Kidney (tissue), 14 donors: ENCODE results near the gene MANBA. TPM values are rescaled to one million over a fixed set of nuclear protein-coding genes. Genes with fewer than 3 reads are reported as not detected.

Source experiments
- DNase-seq, 5 donors: peaks; one replicate each; pipeline ENCODE4 v3.0.0-alpha.2; 2013 to 2020
- FAIRE-seq: peaks from 2 replicates; lab custom pipeline; 2012; peaks lifted over from hg19 to GRCh38; lab: Jason Lieb, UNC
- H3K27ac ChIP-seq, 2 donors: one replicate each; pipeline ENCODE4 v1.7.0; 2013; ENCODE audit warnings: low read depth in 2 of 2, low read length in 2 of 2, inconsistent platforms in 1 of 2
- H3K27me3 ChIP-seq: one replicate; pipeline ENCODE4 v1.7.1; 2013; ENCODE audit warnings: low read length, inconsistent platforms; ENCODE audit not compliant: control insufficient read depth, insufficient read depth
- H3K36me3 ChIP-seq, 3 donors: one replicate each; pipeline versions ENCODE4 v1.7.0 to v1.7.1; 2013; ENCODE audit warnings: low read length in 3 of 3, control low read depth in 1 of 3, inconsistent platforms in 1 of 3; ENCODE audit not compliant: insufficient read depth in 3 of 3, control insufficient read depth in 2 of 3
- H3K4me1 ChIP-seq, 3 donors: one replicate each; pipeline versions ENCODE4 v1.7.0 to v1.7.1; 2013; ENCODE audit warnings: low read length in 3 of 3, inconsistent platforms in 1 of 3, low read depth in 1 of 3; ENCODE audit not compliant: control insufficient read depth in 2 of 3, insufficient read depth in 2 of 3
- H3K4me3 ChIP-seq, 3 donors: one replicate each; pipeline versions ENCODE4 v1.7.0 to v1.8.1; 2013; ENCODE audit warnings: low read length in 3 of 3, control low read depth in 1 of 3, inconsistent platforms in 1 of 3
- H3K9ac ChIP-seq, 3 donors: one replicate each; pipeline versions ENCODE4 v1.7.0 to v1.7.1; 2013; ENCODE audit warnings: low read length in 3 of 3, control low read depth in 1 of 3, inconsistent platforms in 1 of 3
- H3K9me3 ChIP-seq, 3 donors: one replicate each; pipeline versions ENCODE4 v1.7.0 to v1.7.1; 2013; ENCODE audit warnings: low read length in 3 of 3, control low read depth in 1 of 3, inconsistent platforms in 1 of 3; ENCODE audit not compliant: control insufficient read depth in 2 of 3, insufficient read depth in 1 of 3
- CTCF ChIP-seq: IDR thresholded peaks from 3 replicates; pipeline ENCODE4 v1.5.1; 2012; ENCODE audit warnings: mild to moderate bottlenecking, moderate library complexity, borderline replicate concordance; ENCODE audit not compliant: insufficient read depth; ENCODE audit errors: extremely low read depth
- intact Hi-C: fragments of 100-400 bp; cut with DNase I; formaldehyde crosslinking; loops from one replicate; pipeline ENCODE4 v1.11.1; 2022
- polyA plus RNA-seq: library from polyadenylated mRNA; stranded (reverse); fragments of 350-450 nt; fragmentation: Illumina TruSeq; extraction: RNeasy Lipid Tissue Mini Kit (QIAGEN cat#74804); gene quantifications from one replicate; pipeline ENCODE4 v1.2.3, GENCODE V29; 2014; ENCODE audit warnings: low read depth, low replicate concordance; ENCODE audit not compliant: insufficient read depth
- total RNA-seq: library from RNA; stranded (reverse); fragmentation: NEBNext Ultra II Directional; extraction: Animal tissue kit (Norgen Biotek cat#: 25700); gene quantifications from one replicate; pipeline ENCODE4 v1.2.1, GENCODE V29; 2021
- donor health status: control.
- donor health status: control.
- donor health status: control.
- donor health status: control.
- donor health status: control.
- donor health status: DM: yes; HTN: yes; CAD: no.
- donor health status: Normal renal cell carcinoma (clear cell type).

Gene MANBA
- total and polyA plus RNA-seq, 2 donors from 2014 or later: 19.0 to 28.0 TPM

- Histone ChIP-seq H3K4me1 (peaks cover 0 to 10% (median 0%) of the 10 kb centered on the region in 3 donors), H3K4me3 (peak overlapping the region in 1 of 3 donors; percentile 29), H3K27ac (no peak overlapping the region), H3K9ac (no peak overlapping the region), H3K9me3 (no peaks in the 10 kb centered on the region), H3K36me3 (peaks cover 7 to 18% (median 7%) of the 10 kb centered on the region in 3 donors), H3K27me3 (no peaks in the 10 kb centered on the region)
- no peak for TF ChIP-seq CTCF
- no peak for DNase-seq
- peak; percentile 71 for FAIRE-seq
- intact Hi-C loops: no loop called here
Observed at GRCh38 chr4:102601586-102602227, 159.1 kb downstream of the MANBA start.

- no peak for DNase-seq
- Histone ChIP-seq H3K4me1 (peaks cover 0 to 10% (median 0%) of the 10 kb centered on the region in 3 donors), H3K9ac (no peak overlapping the region), H3K9me3 (no peaks in the 10 kb centered on the region), H3K4me3 (peak overlapping the region in 1 of 3 donors; percentile 29), H3K36me3 (peaks cover 7 to 22% (median 8%) of the 10 kb centered on the region in 3 donors), H3K27me3 (no peaks in the 10 kb centered on the region), H3K27ac (peak overlapping the region; percentile 43 to 68)
- peak; percentile 25 for FAIRE-seq
- intact Hi-C loops: no loop called here
- TF ChIP-seq CTCF: no peak
Observed at GRCh38 chr4:102600689-102601088, 160.1 kb downstream of the MANBA start.

GRCh38 chr4:102599886-102600285, 160.9 kb downstream of the MANBA start:
- Histone ChIP-seq H3K27ac (peak overlapping the region in 1 of 2 donors; percentile 68), H3K9ac (no peak overlapping the region), H3K9me3 (no peaks in the 10 kb centered on the region), H3K36me3 (peaks cover 5 to 22% (median 11%) of the 10 kb centered on the region in 3 donors), H3K27me3 (no peaks in the 10 kb centered on the region), H3K4me1 (peaks cover 0 to 7% (median 0%) of the 10 kb centered on the region in 3 donors), H3K4me3 (no peak overlapping the region)
- intact Hi-C loops: no loop called here
- no peak for FAIRE-seq
- DNase-seq: no peak
- TF ChIP-seq CTCF: no peak

GRCh38 chr4:102599455-102599854, 161.3 kb downstream of the MANBA start:
- no peak for DNase-seq
- H3K4me1 ChIP-seq: peaks cover 0 to 7% (median 0%) of the 10 kb centered on the region in 3 donors
- intact Hi-C loops: no loop called here
- H3K27me3 ChIP-seq: no peaks in the 10 kb centered on the region
- no peak for FAIRE-seq
- H3K36me3 ChIP-seq: peaks cover 5 to 23% (median 11%) of the 10 kb centered on the region in 3 donors
- H3K27ac ChIP-seq: no peak overlapping the region
- no peak overlapping the region for H3K4me3 ChIP-seq
- no peak overlapping the region for H3K9ac ChIP-seq
- H3K9me3 ChIP-seq: no peaks in the 10 kb centered on the region
- TF ChIP-seq CTCF: no peak
